Brain pericyte (primary cell): ENCODE measurements around the gene DNAJC5G.
"Not testable (repeated sequence)": the region's sequence is repeated elsewhere in the genome, so short reads cannot be mapped to it uniquely, and the experiment has no call there.

Experiments used
- DNase-seq: peaks from one replicate; pipeline ENCODE4 v3.0.0-alpha.2; 2012; ENCODE audit warnings: low read depth, low spot score

DNAJC5G gene

DNA sequence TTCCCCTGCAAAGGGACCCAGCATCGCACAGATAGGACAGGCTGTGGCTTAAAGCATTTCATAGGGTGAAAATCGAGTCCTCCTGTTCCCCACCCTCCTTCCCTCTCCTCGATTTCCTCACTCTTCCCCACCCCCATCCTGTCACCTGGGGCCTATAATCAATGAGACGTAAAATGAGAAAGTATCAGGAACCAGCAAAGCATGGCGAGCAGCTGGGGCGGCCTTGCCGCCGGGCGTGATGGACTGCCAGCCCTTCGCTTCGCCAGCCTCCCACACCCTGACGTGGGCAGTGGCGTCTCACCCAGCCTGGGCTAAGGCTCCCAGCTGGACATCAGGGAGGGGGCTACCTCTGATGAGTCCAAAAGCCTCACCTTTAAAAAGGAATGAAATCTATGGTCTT, 23.5 kb upstream of the DNAJC5G start:
- no peak for DNase-seq

DNA sequence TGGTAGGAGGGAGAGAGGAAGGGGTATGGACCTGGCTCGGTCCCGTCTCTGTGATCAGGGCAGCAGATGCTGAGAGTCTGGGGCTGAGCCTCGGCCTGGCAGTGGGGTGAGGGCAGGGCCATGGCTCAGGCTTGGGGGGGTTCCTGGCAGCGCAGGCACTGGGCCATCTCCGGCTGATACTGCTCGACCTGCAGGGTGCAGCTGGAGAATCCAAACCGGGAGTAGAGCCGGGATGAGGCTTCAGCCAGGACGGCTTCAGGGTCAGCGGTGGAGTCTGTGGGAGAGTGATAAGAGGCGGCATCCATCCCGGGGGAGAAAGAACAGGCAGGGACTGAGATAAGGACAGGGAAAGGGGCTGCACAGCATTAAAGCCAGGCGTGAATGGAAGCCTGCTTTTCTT, 20.0 kb upstream of the DNAJC5G start:
- DNase-seq = no peak

DNA sequence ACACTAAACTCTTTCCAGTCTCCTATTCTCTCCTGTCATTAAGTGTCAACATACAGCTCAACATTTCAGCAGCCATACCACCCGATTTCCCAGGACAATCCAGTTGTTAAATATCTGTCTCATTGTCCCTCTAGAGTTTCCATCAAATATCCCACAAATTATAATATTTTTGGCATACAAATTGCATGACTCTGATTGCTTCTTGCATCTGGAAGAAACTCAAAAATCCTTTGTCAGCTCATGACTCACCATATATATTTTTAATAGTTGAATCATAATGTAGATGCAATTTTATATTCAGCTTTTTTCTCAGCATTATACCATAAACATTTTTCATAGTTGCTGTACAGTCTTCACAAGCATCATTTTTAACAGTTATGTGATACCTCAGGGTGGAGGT, 19.6 kb upstream of the DNAJC5G start:
- DNase-seq = no peak

DNA sequence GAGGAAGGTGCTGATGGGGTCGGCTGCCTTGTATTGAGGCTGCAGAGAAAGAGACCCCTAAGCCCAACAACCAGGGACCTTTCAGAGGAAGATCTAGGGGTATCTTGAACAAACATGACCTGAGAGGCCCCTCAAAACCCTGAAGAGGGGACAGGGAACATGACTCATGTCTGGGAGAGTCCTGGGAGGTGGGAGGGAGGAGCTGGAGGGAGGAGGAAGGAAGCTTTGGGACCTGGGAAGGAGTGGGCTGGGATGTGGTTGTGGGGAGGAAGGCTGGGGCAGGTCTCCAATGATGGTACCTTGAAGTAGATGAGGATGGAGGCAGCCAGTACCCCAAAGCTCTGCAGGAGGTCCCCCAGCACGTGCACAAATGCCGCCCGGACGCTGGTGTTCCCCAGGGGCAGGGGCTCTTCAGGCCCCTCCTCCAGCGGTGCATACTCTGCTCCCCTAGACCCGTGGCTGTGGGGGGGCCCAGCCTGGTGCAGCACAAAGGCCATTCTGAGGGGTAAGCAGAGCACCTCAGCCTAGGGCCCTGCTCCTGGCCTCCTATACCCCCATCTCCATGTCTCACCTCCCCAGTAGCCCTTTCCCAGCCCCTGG, 18.3 kb upstream of the DNAJC5G start:
- no peak for DNase-seq

DNA sequence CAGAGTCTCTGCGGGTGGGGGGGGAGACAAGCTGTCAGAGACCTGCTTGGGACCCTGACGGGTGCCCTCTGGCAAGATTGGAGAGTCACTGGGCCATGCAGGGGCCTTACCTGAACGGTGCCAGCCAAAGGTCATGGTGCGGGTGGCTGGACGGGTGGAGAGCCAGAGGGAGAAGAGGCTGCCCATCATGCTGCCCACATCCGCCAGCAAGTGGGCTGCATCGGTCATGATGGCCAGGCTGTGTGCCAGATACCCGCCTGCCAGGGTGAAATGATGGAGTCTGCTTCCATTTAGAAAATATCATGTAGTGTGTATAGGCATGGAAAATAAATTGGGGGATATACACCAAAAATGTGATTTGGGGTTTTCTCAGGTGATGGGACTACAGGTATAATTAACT, 17.2 kb upstream of the DNAJC5G start:
- no peak for DNase-seq

DNA sequence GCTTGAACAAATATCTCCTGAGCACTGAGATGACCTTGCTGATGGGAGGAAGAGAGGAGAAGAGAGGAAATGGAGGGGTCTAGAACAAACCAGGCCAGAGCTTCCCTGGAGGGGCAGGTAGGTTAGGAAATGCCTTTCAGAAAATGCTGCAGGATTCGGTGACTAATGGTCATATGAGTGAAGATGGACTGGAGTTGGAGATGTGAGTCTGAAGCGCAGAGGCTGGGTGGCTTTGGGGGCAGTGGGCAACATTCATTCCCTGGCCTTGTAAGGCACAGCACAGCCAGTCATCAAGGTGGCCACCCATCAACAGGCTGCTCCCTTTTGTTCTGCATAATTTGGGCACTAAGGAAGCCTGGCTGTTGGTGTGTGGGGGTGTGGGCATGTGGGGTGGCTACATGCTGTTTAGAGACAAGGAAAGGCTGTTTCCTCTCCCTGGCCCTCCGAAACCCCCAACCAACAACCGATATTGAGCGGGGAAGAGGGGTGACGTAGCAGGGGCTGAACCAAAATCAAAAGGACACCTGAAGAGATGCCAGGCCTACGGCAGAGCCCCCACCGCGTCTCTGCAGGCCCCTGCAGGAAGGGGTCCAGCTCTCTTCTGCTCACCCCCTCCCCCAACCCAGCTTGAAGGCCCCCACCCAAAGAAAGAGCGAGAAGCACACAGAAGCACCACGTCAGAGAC, 13.8 kb upstream of the DNAJC5G start:
- DNase-seq = no peak

DNA sequence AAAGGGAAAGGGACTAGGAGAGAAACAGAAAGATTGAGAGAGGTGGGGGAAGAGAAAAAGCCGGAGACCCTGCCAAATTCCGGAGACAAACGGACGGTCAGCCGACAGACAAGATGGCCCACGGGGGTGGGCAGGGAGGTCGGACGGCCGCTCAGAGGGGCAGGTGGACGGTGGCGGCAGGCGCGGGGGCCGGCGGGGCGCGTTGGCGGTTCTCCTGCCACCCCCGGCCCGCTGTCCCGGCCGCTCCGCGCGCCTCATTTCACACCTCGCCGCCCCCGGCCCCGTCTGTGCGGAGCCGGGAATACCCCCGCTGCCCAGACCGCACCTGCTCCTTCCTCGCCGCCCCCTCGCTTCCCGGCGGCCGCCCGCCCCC, 13.3 kb upstream of the DNAJC5G start:
- DNase-seq = no peak

DNA sequence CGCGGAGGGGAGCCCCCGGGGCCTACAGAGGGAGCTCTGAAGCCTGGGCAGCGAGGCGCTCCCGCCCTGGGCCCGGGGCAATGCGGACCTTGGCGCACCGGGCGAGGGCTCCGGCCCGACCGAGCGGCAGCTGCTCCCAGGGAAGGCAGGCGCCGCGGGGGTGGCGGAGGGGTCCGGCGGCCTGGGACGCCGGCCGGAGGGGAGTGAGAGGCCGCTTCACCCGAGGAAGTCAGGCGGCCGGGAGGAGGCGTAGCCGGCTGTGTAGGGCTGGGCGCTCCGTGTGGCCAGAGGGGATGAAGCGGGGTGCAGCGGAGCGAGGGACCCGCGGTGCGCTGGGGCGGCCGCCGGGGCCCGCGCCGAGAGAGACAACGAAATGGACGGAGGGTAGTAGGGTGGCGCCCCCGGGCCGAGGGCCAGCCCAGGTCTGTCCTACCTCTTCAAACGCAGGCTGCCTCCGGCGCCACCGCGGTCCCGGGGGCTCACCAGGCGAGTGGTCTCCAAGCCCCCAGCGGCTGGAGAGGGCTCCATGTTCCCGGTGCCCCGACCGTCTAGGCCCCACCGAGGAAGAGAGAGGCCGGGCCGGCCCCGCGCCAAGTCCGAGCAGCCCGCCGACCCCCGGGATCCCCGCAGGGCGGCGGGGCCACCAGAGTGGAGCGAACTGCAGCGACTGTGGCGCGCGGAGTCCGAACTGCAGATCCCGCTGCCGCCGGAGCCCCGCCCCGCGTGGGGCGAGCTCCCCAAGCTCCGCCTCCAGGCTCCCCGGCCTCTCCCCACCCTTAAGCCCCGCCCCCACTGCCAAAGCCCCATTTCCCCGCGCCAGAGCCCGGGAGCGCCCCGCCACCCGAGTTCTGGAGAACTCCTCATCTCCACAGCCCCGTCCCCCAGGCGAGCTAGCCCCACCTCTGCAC, 12.6 kb upstream of the DNAJC5G start, which contains the start of gene SLC30A3:
SLC30A3 (minus strand) TSS at position 669 of the 908 bp plus-strand sequence; CDS start at position 528, 141 bp downstream.
- no peak for DNase-seq

DNA sequence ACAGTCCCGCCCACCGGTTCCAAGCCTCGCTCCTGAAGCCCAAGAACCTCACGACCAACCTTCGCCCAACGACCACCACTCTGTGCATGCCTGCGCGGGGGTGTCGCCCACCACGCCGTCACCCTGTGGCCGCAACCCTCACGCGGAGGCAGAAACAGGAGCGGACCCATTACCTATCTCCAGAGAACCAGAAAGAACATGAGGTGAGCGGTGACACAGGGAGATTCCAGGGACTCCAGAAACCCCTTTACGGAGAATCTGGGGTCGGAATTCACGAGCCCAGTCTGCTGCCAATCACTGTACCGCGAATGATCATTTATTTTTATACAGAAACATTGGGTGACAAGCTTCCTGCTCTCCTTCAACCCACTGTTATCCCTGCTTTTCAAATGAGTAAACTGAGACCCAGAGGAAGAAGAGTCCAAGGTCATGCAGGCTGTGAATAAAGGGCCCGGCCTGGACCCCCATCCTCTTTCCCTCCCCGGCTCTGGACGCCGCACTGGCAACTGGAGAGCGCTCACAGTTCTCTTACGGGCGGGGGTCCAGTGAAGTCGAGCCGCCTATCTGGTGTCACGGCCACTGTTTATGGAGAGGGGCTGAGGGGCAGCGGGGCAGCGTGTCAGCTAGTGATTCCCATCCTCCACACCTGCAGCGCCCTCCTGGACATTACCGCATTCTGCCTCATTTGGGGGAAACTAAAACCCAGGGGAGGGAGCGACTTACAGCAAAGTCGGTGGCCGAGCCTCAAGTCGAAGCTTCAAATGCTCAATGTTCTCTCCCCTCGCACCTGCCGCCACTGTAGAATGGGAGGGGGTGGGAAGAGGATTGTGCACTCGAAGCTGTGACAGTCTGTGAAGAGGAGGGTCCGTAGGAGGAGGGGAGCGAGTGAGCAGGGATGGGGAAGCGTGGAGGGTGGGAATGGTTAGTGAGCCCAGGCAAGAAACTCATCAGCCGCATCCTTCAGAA, 11.7 kb upstream of the DNAJC5G start:
- DNase-seq = no peak

DNA sequence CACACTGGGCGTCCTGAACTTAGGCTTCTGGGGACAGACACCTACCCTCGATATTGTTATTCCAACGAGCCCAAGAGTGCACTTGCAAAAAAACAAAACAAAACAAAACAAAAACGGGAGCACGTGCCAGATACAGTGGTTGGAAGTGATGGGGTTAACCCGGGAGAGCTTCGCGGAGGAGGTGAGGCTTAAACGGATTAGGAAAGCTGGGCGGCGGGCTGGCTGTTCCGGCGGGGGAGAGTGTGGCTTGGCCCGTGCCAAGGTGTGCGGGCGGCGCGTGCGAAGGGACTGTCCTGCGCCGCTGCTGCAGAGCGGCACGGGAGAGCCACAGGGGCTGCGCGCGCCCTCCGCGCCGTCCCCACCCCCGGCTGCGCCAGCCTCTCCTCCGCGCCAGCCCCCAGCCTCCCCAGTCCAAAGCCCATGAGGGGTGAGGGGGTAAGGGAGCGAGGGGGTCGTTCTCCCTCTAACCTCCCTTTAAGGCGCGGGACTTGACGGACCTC, 10.9 kb upstream of the DNAJC5G start:
- DNase-seq = no peak

DNA sequence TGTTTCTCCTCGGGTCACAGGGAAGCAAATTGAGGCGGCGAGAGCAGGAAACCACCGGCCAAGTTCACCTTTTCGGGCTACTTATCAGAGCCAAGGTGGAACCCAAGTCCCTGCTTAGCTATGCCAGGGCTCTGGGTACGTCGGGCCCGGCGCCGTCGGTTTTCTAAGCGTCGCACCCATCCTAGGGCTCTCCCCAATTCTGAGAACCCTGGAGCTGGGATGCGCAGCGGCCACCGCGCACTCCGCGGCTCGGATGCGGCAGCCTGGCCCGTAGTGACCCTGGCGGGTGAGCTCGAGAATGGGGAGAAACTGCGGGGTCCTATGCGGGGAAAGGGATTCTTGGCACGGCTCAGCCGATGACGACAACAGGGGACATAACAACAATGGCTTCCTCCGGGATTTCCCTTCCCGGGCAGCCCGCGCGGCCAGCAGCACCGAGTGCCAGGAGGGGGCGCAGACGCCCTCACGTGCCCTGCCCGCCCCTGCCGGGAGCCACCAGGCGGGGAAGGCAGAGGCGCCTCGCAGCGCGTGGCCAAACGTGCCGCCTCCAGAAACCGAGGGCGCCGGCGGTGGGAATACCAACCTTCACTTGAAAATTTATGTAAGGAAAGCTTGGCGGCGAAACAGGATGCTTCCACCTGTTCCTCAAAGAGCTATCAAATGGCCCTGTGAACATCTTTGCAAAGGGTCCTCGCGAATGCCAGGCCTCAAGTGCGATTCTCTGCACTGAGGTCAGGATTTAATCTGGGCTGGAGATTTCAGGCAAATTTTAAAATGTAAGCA, 10.3 kb upstream of the DNAJC5G start:
- no peak for DNase-seq

DNA sequence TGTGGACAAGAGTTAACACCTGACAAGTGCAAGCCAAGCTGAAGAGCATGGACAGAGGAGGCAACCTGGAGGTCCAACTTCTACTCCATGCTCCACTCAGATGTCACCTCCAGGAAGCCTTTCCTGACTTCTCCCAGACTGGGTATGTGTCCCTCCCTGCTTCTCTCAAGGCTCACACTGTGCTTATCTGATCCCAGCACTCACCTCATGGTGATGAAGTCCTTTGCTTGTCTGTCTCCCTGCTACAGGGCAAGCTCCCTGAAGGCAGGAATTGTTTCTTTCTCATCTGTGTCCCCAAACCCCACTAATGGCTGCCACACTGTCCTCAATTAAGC, 9.7 kb upstream of the DNAJC5G start:
- DNase-seq = no peak

DNA sequence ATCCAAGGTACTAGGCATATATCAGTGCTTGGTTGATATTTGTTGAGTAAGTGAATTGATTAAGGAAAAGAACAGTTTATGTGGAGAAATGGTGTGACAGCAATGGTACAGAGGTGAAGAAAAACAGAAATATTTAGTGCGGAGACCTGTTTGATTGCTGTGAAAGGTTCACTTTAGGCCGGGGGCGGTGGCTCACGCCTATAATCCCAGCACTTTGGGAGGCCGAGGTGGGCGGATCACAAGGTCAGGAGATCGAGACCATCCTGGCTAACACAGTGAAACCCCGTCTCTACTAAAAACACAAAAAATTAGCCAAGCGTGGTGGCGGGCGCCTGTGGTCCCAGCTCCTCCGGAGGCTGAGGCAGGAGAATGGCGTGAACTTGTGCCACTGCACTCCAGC, 6.9 kb upstream of the DNAJC5G start:
- not testable (repeated sequence) for DNase-seq

DNA sequence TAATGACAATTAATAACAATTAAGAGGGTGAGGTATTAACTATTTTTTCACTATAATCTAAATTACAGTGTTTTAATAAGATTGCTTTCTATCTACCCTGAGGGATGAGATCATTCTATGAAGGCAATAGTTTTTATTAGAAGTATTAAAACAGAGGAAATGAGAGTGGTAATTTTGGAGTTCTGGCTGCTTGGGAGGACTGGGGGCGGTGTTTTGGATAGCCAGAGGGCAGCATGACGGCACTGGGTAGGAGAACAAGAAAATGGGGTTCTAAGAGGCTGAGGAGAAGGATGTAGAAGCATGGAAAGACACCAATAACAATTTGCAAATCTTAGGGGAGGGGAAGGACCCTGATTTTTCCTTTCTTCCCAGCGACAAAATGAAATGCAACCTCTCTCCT, 5.1 kb upstream of the DNAJC5G start:
- DNase-seq = no peak

DNA sequence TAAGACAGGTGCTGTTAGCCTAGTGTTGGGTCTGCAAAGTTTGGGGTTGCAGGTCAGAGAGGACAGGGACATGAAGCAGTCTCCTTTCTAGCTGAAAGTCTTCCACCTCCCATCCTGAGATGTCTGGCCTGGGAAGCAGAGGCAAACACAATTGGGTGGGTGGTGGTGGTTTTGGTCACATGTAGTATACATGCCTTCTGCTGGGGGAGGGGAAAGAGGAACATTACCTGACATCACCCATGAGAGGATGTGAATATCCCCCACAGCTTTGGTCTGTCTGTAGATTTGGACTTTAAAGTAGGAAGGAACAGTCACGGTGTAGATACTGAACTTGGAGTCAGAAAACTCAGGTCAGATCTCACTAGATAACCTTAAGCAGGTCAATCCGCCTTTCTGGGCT, 4.6 kb upstream of the DNAJC5G start:
- DNase-seq = no peak

DNA sequence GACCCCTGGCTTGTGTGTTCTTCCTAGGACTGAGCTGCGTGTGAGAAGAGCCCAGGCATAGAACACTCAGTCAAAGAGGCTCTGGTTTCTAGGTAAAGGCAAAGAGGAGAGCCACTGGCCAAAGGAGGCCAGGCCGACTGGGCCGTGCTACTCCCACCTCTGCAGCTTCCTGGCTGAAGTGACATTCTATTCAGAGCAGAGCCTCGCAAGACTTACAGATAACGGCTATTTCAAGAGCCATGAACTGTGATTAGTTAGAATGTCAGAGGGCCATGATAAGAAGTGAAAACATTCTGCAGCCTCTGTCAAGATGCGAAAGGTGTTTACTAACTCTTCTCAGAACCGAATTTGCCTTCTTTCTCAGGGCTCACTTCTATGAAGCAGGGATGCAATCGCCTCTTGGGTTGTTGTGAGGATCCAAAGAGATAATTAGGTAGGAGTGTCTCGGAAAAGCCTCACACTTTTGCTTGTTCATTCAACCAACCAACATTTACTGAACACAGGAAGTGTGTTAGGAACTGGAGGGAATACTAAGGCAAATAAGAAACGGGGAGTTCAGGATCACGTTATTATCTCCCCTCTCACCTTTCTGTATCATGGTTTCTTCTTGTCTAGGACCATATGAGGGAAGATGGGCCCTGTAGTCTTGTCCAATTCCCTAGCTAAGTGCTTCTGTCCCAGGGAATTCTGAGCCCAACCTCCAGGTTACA, 3.4 kb upstream of the DNAJC5G start:
- DNase-seq = no peak

DNA sequence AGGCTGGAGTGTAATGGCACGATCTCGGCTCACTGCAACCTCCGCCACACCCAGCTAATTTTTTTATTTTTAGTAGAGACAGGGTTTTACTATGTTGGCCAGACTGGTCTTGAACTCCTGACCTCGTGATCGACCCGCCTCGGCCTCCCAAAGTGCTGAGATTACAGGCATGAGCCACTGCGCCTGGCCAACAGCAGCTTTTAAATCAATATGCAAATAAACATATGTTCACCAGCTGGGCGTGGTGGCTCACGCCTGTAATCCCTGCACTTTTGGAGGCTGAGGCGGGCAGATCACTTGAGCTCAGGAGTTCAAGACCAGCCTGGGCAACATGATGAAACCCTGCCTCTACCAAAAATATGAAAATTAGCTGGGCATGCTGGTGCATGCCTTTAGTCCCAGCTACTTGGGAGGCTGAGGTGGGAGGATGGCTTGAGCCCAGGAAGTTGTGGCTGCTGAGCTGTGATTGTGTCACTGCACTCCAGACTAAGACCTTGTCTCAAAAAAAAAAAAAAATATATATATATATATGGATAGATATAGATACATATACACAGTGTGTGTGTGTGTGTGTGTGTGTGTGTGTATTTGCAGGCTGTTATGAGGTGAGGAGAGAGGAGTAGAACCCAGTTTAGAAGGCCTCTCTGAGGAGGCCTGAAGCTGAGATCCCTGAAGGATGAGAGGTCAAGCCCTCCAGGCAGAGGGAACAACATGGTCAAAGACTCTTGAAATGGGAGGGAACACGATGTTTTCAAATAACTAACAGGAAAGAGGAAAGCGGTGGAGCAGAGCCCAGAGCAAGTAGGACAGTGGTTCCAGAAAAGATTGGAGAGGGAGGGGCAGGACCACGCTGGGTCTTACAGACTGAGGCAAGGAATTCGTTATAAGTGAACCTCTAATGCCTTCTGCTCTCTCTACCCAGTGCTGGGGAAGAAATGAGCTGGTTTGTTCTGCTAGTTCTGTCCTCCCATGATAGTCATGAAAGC, 2.4 kb upstream of the DNAJC5G start:
- DNase-seq = not testable (repeated sequence)

DNA sequence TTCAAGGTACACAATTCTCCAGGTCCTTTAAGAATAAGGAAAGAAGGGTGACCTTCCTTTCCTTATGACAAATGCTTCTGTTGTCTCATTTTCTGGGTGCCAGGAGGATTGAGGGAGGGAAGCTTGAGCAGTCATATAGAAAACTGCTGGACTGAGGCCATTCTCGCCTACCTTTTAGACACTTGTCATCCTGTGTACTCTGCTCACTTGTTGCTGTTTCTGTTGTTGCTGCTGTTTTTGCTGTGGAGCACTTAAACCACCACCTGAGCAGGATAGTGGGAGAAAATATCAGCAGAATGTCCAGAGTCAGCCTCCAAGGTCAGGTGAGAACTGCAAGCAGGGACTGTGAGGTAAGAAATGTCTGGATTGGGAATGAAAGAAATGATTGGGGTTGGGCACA, 2.8 kb downstream of the DNAJC5G start:
- no peak for DNase-seq

DNA sequence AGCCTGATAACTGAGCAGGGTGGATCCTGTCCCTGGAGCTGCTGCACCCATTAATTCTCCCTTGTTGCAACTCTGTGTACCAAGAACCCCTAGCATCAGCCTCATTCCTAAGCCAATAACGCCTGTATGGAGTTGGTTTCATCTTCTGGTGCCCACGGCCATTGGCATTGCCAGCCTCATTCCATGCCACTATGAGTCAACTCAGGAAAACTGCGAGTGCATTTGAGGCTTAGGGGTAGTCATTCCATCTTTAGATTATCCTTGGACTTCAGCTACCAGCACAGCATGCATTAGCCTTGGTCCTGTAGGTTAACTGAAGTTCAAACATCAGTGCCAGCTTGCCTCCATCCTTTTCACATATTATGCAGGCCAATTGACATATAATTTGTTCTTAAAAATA, 5.6 kb downstream of the DNAJC5G start:
- DNase-seq = no peak
